ENCODE results near the gene PRKD1. TPM values are rescaled to one million over a fixed set of nuclear protein-coding genes. Genes with fewer than 3 reads are reported as not detected.
A peak's percentile ranks its signal among the peaks of the same experiment; 100 is the strongest.

PRKD1 gene
- total and polyA plus RNA-seq, 3 donors from 2014 or later, result 29.9 to 82.9 (median 67.2) TPM

GRCh38 chr14:29653303-29653702 is 274.3 kb downstream of the PRKD1 start:
- Histone ChIP-seq H3K27ac (peak overlapping the region in 1 of 2 donors; percentile 46), H3K4me1 (peaks cover 33% of the 10 kb centered on the region), H3K27me3 (no peaks in the 10 kb centered on the region), H3K9me3 (no peaks in the 10 kb centered on the region), H3K4me3 (no peak overlapping the region), H3K36me3 (ENCODE audit: low read depth, missing control alignments) (no peaks in the 10 kb centered on the region)
- TF ChIP-seq, protein P1, sequence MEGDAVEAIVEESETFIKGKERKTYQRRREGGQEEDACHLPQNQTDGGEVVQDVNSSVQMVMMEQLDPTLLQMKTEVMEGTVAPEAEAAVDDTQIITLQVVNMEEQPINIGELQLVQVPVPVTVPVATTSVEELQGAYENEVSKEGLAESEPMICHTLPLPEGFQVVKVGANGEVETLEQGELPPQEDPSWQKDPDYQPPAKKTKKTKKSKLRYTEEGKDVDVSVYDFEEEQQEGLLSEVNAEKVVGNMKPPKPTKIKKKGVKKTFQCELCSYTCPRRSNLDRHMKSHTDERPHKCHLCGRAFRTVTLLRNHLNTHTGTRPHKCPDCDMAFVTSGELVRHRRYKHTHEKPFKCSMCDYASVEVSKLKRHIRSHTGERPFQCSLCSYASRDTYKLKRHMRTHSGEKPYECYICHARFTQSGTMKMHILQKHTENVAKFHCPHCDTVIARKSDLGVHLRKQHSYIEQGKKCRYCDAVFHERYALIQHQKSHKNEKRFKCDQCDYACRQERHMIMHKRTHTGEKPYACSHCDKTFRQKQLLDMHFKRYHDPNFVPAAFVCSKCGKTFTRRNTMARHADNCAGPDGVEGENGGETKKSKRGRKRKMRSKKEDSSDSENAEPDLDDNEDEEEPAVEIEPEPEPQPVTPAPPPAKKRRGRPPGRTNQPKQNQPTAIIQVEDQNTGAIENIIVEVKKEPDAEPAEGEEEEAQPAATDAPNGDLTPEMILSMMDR (IDR thresholded peaks at IDR 0.05), result no peak
- no peak for TF ChIP-seq POLR2A (IDR thresholded peaks at IDR 0.05)
- intact Hi-C loops (cut with DNase I; ENCODE audit: low total_unique reads), result loop anchor here (10.0 kb wide), 1 partner anchor 271 kb away; the partner anchor contains the start of gene PRKD1
- DNase-seq, result no peak

- Histone ChIP-seq H3K4me3 (no peak overlapping the region), H3K9me3 (no peaks in the 10 kb centered on the region), H3K4me1 (peaks cover 33% of the 10 kb centered on the region), H3K27ac (peak overlapping the region; percentile 22 to 46), H3K36me3 (ENCODE audit: low read depth, missing control alignments) (no peaks in the 10 kb centered on the region), H3K27me3 (no peaks in the 10 kb centered on the region)
- DNase-seq, result no peak
- intact Hi-C loops (cut with DNase I; ENCODE audit: low total_unique reads), result loop anchor here (10.0 kb wide), 1 partner anchor 272 kb away; the partner anchor contains the start of gene PRKD1
- TF ChIP-seq POLR2A (IDR thresholded peaks at IDR 0.05), result no peak
- TF ChIP-seq, protein P1 (IDR thresholded peaks at IDR 0.05), result no peak
Measured at GRCh38 chr14:29652571-29652970, 275.1 kb downstream of the PRKD1 start.

DNA sequence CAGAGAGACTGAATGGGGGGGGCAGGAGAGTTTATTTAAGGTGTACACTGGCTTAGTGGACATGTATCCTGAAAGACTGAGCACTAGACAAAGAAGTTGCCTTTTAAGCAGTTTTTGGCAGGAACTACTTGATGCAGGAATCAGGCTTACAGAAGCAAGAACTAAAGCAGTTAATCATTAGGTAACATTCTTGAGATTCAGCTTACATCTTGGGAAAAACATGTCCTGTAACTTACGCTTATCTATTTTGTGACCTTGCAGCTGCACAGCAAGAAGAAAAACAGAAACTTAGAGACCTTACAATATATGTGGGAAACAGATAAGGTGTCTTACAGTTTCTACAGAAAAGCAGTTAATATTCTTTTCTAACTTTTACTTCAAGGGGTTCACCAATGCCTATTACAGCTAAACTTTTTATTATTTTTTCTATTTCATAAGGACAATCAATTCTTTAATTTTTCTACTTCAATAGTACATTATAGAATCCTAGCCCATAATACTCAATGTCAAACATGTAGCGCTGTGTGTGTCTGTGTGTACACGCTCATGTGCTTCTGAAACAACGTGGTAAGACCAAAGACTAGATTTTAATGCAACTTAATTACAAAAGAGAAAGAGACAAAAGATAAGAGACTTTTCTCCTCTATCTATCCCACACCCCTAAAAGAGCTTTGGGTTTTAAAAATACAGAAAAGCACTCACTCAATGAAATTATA is 276.9 kb downstream of the PRKD1 start:
- Histone ChIP-seq H3K27me3 (no peaks in the 10 kb centered on the region), H3K27ac (peak overlapping the region; percentile 46 to 55), H3K4me1 (peaks cover 33% of the 10 kb centered on the region), H3K36me3 (ENCODE audit: low read depth, missing control alignments) (no peaks in the 10 kb centered on the region), H3K4me3 (no peak overlapping the region), H3K9me3 (no peaks in the 10 kb centered on the region)
- 40 to 50% methylated on average over 4 of the region's 4 CpGs for WGBS, 2 donors
- no peak for TF ChIP-seq POLR2A (IDR thresholded peaks at IDR 0.05)
- TF ChIP-seq, protein P1 (IDR thresholded peaks at IDR 0.05), result no peak
- no peak for DNase-seq
- intact Hi-C loops (cut with DNase I; ENCODE audit: low total_unique reads), result loop anchor here (10.0 kb wide), 1 partner anchor 274 kb away; the partner anchor contains the start of gene PRKD1

GRCh38 chr14:29649170-29649569 is 278.5 kb downstream of the PRKD1 start:
- 95 to 97% methylated on average over 3 of the region's 3 CpGs for WGBS, 2 donors
- Histone ChIP-seq H3K4me1 (peaks cover 30% of the 10 kb centered on the region), H3K9me3 (no peaks in the 10 kb centered on the region), H3K36me3 (ENCODE audit: low read depth, missing control alignments) (no peaks in the 10 kb centered on the region), H3K27me3 (no peaks in the 10 kb centered on the region), H3K27ac (peak overlapping the region; percentile 34 to 46), H3K4me3 (no peak overlapping the region)
- DNase-seq, result no peak
- intact Hi-C loops (cut with DNase I; ENCODE audit: low total_unique reads), result no loop called here
- TF ChIP-seq POLR2A (IDR thresholded peaks at IDR 0.05), result no peak
- TF ChIP-seq, protein P1 (IDR thresholded peaks at IDR 0.05), result no peak

DNA sequence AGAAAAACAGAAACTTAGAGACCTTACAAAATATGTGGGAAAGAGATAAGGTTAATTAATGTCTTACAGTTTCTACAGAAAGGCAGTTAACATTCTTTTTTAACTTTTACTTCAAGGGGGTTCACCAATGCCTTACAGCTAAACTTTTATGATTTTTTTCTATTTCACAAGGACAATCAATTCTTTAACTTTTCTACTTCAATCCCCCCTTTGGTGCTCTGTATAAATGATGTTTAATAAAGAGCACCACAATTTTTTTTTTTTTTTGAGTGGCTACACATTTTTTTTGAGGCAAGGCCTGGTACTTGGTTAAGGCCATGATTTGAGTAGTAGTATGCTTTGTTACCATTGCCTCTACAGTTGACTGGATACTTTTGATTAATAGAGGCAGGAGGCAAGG is 279.6 kb downstream of the PRKD1 start:
- Histone ChIP-seq H3K27ac (peak overlapping the region in 1 of 2 donors; percentile 41), H3K27me3 (no peaks in the 10 kb centered on the region), H3K9me3 (no peaks in the 10 kb centered on the region), H3K4me1 (peaks cover 36% of the 10 kb centered on the region), H3K36me3 (ENCODE audit: low read depth, missing control alignments) (no peaks in the 10 kb centered on the region), H3K4me3 (no peak overlapping the region)
- intact Hi-C loops (cut with DNase I; ENCODE audit: low total_unique reads), result no loop called here
- TF ChIP-seq, protein P1 (IDR thresholded peaks at IDR 0.05), result no peak
- no peak for TF ChIP-seq POLR2A (IDR thresholded peaks at IDR 0.05)
- DNase-seq, result no peak
